Mucosa of rectum (tissue), 2 donors: ENCODE measurements around the gene INPP5J.
"Not testable (repeated sequence)": the region's sequence is repeated elsewhere in the genome, so short reads cannot be mapped to it uniquely, and the experiment has no call there.

Experiments
- H3K27ac ChIP-seq, 2 donors: one replicate each; pipeline ENCODE4 v1.7.0; 2013; ENCODE audit warnings: inconsistent platforms in 2 of 2, low read depth in 2 of 2, low read length in 2 of 2
- H3K27me3 ChIP-seq, 2 donors: one replicate each; pipeline ENCODE4 v1.7.0; 2013; ENCODE audit warnings: low read length in 2 of 2; ENCODE audit not compliant: control insufficient read depth in 2 of 2, insufficient read depth in 2 of 2
- H3K36me3 ChIP-seq, 2 donors: one replicate each; pipeline ENCODE4 v1.7.0; 2013; ENCODE audit warnings: low read length in 2 of 2; ENCODE audit not compliant: control insufficient read depth in 2 of 2, insufficient read depth in 2 of 2
- H3K4me1 ChIP-seq, 2 donors: one replicate each; pipeline ENCODE4 v1.7.0; 2013; ENCODE audit warnings: low read length in 2 of 2, mild to moderate bottlenecking in 1 of 2; ENCODE audit not compliant: control insufficient read depth in 2 of 2, insufficient read depth in 2 of 2
- H3K4me3 ChIP-seq, 2 donors: one replicate each; pipeline ENCODE4 v1.7.0; 2013; ENCODE audit warnings: low read length in 2 of 2
- H3K9ac ChIP-seq, 2 donors: one replicate each; pipeline ENCODE4 v1.7.0; 2013; ENCODE audit warnings: low read length in 2 of 2, low read depth in 1 of 2, mild to moderate bottlenecking in 1 of 2
- H3K9me3 ChIP-seq, 2 donors: one replicate each; pipeline ENCODE4 v1.7.0; 2013; ENCODE audit warnings: low read length in 2 of 2; ENCODE audit not compliant: control insufficient read depth in 2 of 2
- donor health status: healthy.
- donor health status: Normal muscosa, but diverticular disease.

Gene INPP5J, protein sequence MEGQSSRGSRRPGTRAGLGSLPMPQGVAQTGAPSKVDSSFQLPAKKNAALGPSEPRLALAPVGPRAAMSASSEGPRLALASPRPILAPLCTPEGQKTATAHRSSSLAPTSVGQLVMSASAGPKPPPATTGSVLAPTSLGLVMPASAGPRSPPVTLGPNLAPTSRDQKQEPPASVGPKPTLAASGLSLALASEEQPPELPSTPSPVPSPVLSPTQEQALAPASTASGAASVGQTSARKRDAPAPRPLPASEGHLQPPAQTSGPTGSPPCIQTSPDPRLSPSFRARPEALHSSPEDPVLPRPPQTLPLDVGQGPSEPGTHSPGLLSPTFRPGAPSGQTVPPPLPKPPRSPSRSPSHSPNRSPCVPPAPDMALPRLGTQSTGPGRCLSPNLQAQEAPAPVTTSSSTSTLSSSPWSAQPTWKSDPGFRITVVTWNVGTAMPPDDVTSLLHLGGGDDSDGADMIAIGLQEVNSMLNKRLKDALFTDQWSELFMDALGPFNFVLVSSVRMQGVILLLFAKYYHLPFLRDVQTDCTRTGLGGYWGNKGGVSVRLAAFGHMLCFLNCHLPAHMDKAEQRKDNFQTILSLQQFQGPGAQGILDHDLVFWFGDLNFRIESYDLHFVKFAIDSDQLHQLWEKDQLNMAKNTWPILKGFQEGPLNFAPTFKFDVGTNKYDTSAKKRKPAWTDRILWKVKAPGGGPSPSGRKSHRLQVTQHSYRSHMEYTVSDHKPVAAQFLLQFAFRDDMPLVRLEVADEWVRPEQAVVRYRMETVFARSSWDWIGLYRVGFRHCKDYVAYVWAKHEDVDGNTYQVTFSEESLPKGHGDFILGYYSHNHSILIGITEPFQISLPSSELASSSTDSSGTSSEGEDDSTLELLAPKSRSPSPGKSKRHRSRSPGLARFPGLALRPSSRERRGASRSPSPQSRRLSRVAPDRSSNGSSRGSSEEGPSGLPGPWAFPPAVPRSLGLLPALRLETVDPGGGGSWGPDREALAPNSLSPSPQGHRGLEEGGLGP

GRCh38 chr22:31122532-31123291, at the start of gene INPP5J:
Gene INPP5J (plus strand): TSS chr22:31122966. CDS start chr22:31123015, 49 bp downstream.
- H3K27me3 ChIP-seq: no peaks in the 10 kb centered on the region
- peak within 1 kb of the TSS; percentile 81 to 87 for H3K9ac ChIP-seq
- peaks cover 12 to 24% of the 10 kb centered on the region in 2 donors for H3K4me1 ChIP-seq
- no peaks in the 10 kb centered on the region for H3K36me3 ChIP-seq
- no peaks in the 10 kb centered on the region for H3K9me3 ChIP-seq
- peak within 1 kb of the TSS; percentile 74 for H3K4me3 ChIP-seq
- peak within 1 kb of the TSS; percentile 89 to 92 for H3K27ac ChIP-seq

- H3K27ac ChIP-seq, H3K4me3 ChIP-seq, H3K36me3 ChIP-seq, H3K4me1 ChIP-seq, H3K9me3 ChIP-seq, H3K27me3 ChIP-seq, H3K9ac ChIP-seq: not testable (repeated sequence)
These were observed 49.6 kb upstream of the INPP5J start for GRCh38 chr22:31073125-31073524.

- H3K9me3 ChIP-seq, H3K36me3 ChIP-seq, H3K4me3 ChIP-seq, H3K27ac ChIP-seq, H3K4me1 ChIP-seq, H3K27me3 ChIP-seq, H3K9ac ChIP-seq: not testable (repeated sequence)
These were observed 49.1 kb upstream of the INPP5J start for GRCh38 chr22:31073545-31074145.

GRCh38 chr22:31075961-31076360, 46.8 kb upstream of the INPP5J start:
- Histone ChIP-seq H3K9me3 (no peaks in the 10 kb centered on the region), H3K27ac (peak overlapping the region; percentile 56 to 65), H3K4me1 (peaks cover 13 to 23% of the 10 kb centered on the region in 2 donors), H3K27me3 (no peaks in the 10 kb centered on the region), H3K36me3 (no peaks in the 10 kb centered on the region), H3K9ac (no peak overlapping the region), H3K4me3 (no peak overlapping the region)

- H3K36me3 ChIP-seq: no peaks in the 10 kb centered on the region
- no peak overlapping the region for H3K4me3 ChIP-seq
- H3K9ac ChIP-seq: no peak overlapping the region
- H3K27ac ChIP-seq: peak overlapping the region in 1 of 2 donors; percentile 89
- no peaks in the 10 kb centered on the region for H3K27me3 ChIP-seq
- no peaks in the 10 kb centered on the region for H3K9me3 ChIP-seq
- H3K4me1 ChIP-seq: peaks cover 22 to 36% of the 10 kb centered on the region in 2 donors
These were observed 45.1 kb upstream of the INPP5J start for GRCh38 chr22:31077681-31078080.

DNA sequence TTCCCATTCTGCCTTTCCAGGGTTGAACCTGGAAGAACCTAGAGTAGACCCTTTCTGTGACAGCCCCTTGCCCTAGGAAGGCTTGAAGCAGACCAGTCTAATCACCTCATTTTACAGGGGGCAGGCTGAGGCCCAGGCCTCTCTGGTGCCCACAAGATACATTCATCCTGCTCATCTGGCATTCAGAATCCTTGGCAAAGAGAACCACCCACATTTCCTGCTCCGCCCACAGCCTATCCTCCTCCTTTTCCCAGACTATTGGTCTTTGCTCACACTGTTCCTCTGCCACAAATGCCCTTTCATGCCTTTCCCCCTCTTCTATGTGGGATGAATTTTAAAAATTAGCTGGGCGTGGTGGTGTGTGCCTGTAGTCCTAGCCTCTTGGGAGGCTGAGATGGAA, 44.4 kb upstream of the INPP5J start:
- not testable (repeated sequence) for H3K36me3 ChIP-seq, H3K9me3 ChIP-seq, H3K4me3 ChIP-seq, H3K9ac ChIP-seq, H3K27me3 ChIP-seq
- Histone ChIP-seq H3K27ac (peak overlapping the region; percentile 80 to 89), H3K4me1 (peaks cover 29 to 42% of the 10 kb centered on the region in 2 donors)

DNA sequence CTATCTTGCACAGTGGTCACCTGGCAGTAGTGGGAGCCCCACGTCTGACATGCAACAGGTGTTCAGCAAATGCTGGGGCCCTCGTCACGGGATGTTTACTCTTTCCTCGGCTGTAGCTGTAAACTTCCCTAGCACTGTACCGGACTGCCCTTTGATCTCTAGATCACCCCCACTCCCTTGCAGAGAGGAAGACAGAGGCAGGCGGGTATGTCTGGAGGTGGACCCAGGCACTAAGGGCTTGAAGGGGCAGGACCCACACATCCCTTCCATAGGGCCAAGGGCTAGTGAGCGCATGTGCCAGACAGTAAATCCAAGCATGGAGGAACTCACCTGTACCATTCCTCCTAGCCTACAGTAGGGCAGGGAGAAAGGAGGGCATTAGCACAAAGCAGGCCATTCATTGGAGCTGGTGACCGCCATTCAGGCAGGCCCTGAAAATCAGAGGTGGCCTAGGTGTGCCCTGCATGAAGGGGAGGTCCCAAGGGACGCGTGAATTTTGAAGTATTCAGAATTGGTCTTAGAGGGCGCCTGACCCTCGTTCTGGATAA, 43.6 kb upstream of the INPP5J start:
- Histone ChIP-seq H3K9ac (peak overlapping the region in 1 of 2 donors; percentile 56), H3K9me3 (no peaks in the 10 kb centered on the region), H3K27ac (peak overlapping the region; percentile 80 to 89), H3K36me3 (no peaks in the 10 kb centered on the region), H3K27me3 (no peaks in the 10 kb centered on the region), H3K4me1 (peaks cover 37 to 50% of the 10 kb centered on the region in 2 donors), H3K4me3 (peak overlapping the region in 1 of 2 donors; percentile 11)

DNA sequence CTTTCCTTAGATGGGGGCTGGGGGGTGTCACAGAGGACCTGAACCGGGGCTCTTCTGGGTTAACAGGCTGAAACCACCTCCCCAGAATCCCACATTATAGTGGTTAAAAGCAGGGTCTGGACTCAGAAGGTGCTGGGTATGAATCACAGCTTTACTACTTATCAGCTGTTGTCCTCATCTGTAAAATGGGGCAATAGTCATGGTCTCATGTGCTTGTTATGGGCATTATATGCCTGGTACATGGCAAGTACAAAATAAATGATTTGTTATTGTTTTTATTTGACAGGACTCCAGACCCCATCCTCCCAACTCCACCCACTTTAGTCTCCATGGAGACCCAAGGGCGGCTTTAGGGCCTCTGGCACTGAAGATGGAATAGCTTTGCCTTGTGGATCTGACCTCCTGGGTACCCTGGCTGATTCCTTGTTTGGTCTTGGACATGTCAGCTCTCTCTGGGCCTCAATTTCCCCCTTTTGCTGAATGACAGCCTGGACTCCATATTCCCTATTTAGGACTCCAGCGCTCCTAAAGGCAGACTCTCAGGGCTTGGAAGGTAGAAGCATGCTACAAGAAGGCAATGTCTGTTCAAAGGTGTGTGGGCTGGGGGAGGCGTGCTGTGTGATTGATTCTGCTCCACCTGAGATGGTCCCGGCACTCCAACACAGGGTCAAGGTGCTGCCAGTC, 42.5 kb upstream of the INPP5J start:
- no peaks in the 10 kb centered on the region for H3K9me3 ChIP-seq
- peak overlapping the region; percentile 81 to 93 for H3K4me3 ChIP-seq
- H3K27ac ChIP-seq: peak overlapping the region; percentile 80 to 89
- no peaks in the 10 kb centered on the region for H3K36me3 ChIP-seq
- peaks cover 40 to 56% of the 10 kb centered on the region in 2 donors for H3K4me1 ChIP-seq
- no peaks in the 10 kb centered on the region for H3K27me3 ChIP-seq
- peak overlapping the region; percentile 86 to 91 for H3K9ac ChIP-seq
